Calu3 (cell line): ENCODE results near the gene CDH4. TPM values are rescaled to one million over a fixed set of nuclear protein-coding genes. Genes with fewer than 3 reads are reported as not detected.

Source experiments
- BruUV-seq: library from RNA; stranded (reverse); fragments of 400-500 nt; replicated peaks from 2 replicates; lab custom pipeline; 2021; lab: Mats Ljungman, UMichigan
- CTCF ChIA-PET: fragments of 300-600 bp; sonication (Branson Sonifier 250); formaldehyde crosslinking; loops from one replicate; lab custom pipeline; 2022; ENCODE audit warnings: antibody characterized with exemption; lab: Charles Lee
- DNase-seq: peaks from one replicate; pipeline ENCODE4 v3.0.0; 2022
- H3K27ac Mint-ChIP-seq: one replicate; pipeline ENCODE4 v1.8.0; 2022; ENCODE audit warnings: mixed read lengths; ENCODE audit not compliant: unreplicated experiment
- H3K27me3 Mint-ChIP-seq: one replicate; pipeline ENCODE4 v1.8.0; 2022; ENCODE audit warnings: mixed read lengths; ENCODE audit not compliant: unreplicated experiment
- H3K36me3 Mint-ChIP-seq: one replicate; pipeline ENCODE4 v1.8.0; 2022; ENCODE audit warnings: mild to moderate bottlenecking, moderate library complexity, mixed read lengths; ENCODE audit not compliant: insufficient read depth, unreplicated experiment
- H3K4me1 Mint-ChIP-seq: one replicate; pipeline ENCODE4 v1.8.0; 2022; ENCODE audit warnings: mild to moderate bottlenecking, low read depth, mixed read lengths; ENCODE audit not compliant: unreplicated experiment
- H3K4me3 Mint-ChIP-seq: one replicate; pipeline ENCODE4 v1.8.0; 2022; ENCODE audit warnings: mild to moderate bottlenecking, low read depth, moderate library complexity, mixed read lengths; ENCODE audit not compliant: unreplicated experiment
- H3K9me3 Mint-ChIP-seq: one replicate; pipeline ENCODE4 v1.8.0; 2022; ENCODE audit warnings: low read depth, mixed read lengths; ENCODE audit not compliant: unreplicated experiment
- intact Hi-C: fragments of 100-400 bp; cut with micrococcal nuclease; formaldehyde crosslinking; loops from one replicate; pipeline ENCODE4 v1.10.0; 2022; ENCODE audit not compliant: unreplicated experiment
- total RNA-seq: library from RNA; stranded (reverse); gene quantifications from 2 replicates; pipeline ENCODE4 v1.2.3, GENCODE V29; 2022
- TF ChIP-seq, protein P1 (sequence below): fragments of 200-600 bp; IDR thresholded peaks from one replicate; pipeline ENCODE4 v1.8.0; 2022; ENCODE audit warnings: antibody characterized with exemption; ENCODE audit not compliant: unreplicated experiment

The CDH4 gene
- total RNA-seq, 1 experiment from 2014 or later = not detected

DNA sequence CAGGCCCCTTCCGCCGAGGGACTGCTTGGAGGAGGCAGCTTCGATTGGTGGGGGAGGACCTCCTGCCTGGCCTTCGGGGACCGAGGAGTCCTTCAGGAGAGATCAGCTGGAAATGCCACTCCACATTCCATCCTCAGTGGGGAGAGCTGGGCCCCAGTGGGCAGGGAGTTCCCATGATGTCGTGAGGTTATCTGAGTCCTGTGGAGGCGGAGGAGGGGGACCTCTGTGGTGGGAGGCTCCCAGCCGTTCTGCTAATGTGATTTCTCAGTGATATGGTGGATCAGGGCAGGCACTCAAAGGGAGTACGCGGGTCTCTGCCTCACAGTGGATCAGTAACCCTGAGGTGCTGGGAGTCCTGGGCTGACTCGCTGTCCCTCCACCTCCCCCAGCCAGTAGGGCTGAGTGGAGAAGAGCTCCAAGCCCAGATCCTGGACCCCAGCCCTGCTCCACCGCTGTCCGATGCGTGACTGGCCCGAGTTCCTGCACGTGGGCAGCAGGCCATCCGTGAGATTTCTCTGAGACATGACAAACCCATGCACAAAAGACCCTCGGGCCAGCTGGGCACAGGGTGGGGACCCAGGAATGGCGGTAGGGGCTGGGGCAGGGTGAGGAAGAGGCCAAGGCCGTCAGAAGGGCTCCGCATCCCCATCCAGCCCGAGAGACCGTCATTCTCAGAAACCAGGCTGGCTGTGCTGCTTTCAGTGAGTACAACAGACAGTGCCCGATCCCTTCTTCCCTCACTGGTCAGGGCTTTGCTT lies 617.9 kb downstream of the CDH4 start:
- Mint-ChIP-seq H3K9me3 (peaks cover 3% of the 10 kb centered on the region), H3K36me3 (no peaks in the 10 kb centered on the region), H3K4me3 (no peak overlapping the region), H3K27me3 (peaks cover 86% of the 10 kb centered on the region), H3K27ac (no peak overlapping the region), H3K4me1 (no peaks in the 10 kb centered on the region)
- intact Hi-C loops = no loop called here
- no peak for DNase-seq
- CTCF ChIA-PET = interaction anchor here (0.9 kb wide), 1 partner anchor 17 kb away, joined by 3 read pairs; no protein-coding TSS in a partner anchor
- BruUV-seq = no TSS peak
- TF ChIP-seq, protein P1, sequence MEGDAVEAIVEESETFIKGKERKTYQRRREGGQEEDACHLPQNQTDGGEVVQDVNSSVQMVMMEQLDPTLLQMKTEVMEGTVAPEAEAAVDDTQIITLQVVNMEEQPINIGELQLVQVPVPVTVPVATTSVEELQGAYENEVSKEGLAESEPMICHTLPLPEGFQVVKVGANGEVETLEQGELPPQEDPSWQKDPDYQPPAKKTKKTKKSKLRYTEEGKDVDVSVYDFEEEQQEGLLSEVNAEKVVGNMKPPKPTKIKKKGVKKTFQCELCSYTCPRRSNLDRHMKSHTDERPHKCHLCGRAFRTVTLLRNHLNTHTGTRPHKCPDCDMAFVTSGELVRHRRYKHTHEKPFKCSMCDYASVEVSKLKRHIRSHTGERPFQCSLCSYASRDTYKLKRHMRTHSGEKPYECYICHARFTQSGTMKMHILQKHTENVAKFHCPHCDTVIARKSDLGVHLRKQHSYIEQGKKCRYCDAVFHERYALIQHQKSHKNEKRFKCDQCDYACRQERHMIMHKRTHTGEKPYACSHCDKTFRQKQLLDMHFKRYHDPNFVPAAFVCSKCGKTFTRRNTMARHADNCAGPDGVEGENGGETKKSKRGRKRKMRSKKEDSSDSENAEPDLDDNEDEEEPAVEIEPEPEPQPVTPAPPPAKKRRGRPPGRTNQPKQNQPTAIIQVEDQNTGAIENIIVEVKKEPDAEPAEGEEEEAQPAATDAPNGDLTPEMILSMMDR = no peak

DNA sequence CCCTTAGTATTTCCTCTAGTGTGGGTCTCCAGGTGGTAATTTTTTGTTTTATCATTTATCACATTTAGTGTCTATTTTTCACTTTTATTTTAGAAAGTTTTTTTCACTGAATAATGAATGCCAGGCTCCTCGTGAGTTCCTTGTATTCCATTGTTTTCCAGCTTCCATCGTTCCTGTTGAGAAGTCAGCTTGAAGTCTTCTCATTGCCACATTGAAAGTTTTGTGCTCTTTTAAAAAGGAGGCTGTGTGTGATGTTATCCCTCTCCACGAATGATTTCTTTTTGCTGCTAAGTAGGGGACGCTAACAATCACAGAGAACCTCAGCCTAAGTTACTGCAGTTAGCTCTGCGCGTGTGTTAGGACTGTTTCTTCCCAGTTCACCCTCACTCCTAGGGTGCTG lies 619.1 kb downstream of the CDH4 start:
- BruUV-seq = no TSS peak
- H3K36me3 Mint-ChIP-seq = no peaks in the 10 kb centered on the region
- H3K27me3 Mint-ChIP-seq = peaks cover 86% of the 10 kb centered on the region
- H3K9me3 Mint-ChIP-seq = no peaks in the 10 kb centered on the region
- DNase-seq = no peak
- no peaks in the 10 kb centered on the region for H3K4me1 Mint-ChIP-seq
- CTCF ChIA-PET = interaction anchor here (0.6 kb wide), 1 partner anchor 276 kb away, joined by 3 read pairs; no protein-coding TSS in a partner anchor
- intact Hi-C loops = no loop called here
- no peak overlapping the region for H3K4me3 Mint-ChIP-seq
- TF ChIP-seq, protein P1 = no peak
- no peak overlapping the region for H3K27ac Mint-ChIP-seq

DNA sequence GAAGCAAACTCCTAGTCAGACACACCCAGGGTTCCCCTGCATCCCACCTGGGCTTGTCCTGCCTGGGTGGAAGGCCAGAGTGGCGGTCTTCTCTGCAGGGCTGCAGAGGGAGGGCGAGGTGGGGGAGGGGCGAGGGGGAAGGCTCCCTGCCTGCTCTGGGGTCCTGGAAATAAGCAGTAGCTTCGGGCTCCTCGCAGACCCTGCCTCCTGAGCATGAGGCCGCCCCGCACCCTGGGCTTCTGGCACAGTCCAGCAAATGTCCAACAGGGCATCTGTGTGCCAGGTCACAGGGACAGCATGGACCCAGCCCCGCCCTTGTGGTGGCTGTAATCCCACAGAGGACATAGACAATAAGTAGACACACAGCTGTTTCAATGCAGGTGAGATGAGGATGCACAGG lies 619.9 kb downstream of the CDH4 start:
- DNase-seq = no peak
- peaks cover 86% of the 10 kb centered on the region for H3K27me3 Mint-ChIP-seq
- no peak overlapping the region for H3K27ac Mint-ChIP-seq
- H3K36me3 Mint-ChIP-seq = no peaks in the 10 kb centered on the region
- intact Hi-C loops = no loop called here
- no TSS peak for BruUV-seq
- no peak overlapping the region for H3K4me3 Mint-ChIP-seq
- TF ChIP-seq, protein P1 = no peak
- no peaks in the 10 kb centered on the region for H3K4me1 Mint-ChIP-seq
- no peaks in the 10 kb centered on the region for H3K9me3 Mint-ChIP-seq
- CTCF ChIA-PET = no interaction called here

DNA sequence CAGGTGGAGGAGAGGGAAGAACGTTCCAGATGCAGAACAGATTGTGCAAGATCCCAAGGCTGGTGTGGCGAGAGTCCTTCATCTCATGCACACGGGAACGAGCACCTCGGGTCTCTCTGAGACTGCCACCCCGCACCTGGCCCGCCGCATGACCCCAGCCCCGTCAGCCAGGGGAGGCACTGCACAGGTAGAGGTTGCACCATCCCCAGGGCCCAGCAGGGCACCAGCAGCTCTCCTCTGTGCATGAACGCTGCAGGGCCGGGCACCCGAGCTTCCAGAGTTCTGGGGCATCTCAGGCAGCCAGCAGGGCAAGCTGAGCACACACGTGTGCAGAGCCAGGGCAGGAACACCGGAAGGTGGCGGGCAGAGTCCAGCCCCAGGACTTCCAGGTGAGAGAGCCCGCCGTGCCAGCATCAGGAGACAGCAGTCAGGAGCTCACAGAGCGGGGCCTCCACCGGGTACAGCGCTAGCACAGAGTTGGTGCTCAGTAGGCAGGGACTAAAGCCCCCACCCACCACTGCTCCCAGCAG lies 620.4 kb downstream of the CDH4 start:
- Mint-ChIP-seq H3K9me3 (no peaks in the 10 kb centered on the region), H3K27ac (no peak overlapping the region), H3K4me1 (no peaks in the 10 kb centered on the region), H3K4me3 (no peak overlapping the region), H3K36me3 (no peaks in the 10 kb centered on the region), H3K27me3 (peaks cover 86% of the 10 kb centered on the region)
- BruUV-seq = no TSS peak
- CTCF ChIA-PET = no interaction called here
- TF ChIP-seq, protein P1 = no peak
- no peak for DNase-seq
- intact Hi-C loops = no loop called here
